HG03108 (cell line): Measurements from ENCODE around the gene RIPK4.

ENCODE experiments used
- ATAC-seq: cut with Tn5 transposase; IDR thresholded peaks from one replicate; pipeline ENCODE4 v1.9.1; 2021; ENCODE audit warnings: moderate library complexity; ENCODE audit not compliant: unreplicated experiment

RIPK4 gene

DNA sequence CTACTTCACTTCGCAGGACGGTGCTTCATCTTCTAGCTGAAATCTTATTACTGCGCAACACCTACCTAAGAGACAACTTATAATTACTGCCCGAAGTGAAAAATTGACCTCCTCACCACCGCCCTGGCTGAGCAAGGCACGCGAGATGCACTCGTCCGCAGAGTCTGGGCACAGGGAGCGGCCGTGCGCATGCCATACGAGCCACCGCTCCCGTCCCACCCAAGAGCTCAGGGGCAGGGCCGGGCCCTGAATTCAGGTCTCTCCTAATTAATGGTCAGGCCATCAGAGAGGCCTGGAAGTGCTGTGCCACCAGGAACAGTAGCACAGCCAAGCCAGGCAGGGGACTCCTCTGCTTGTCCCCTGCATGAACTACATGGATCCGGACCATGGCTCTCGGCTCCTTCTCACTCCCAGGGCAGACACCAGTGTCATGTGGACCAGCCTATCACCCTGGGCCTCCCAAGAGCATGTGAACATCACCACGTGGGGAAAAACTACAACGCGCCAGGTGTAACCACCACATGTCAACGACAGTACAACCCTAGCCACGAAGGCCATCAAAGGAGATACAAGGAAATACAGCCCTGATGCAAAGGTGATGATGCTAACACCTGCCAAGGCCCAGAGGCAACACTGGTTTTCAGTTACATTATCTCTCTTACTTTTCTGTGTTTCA, 11.5 kb downstream of the RIPK4 start:
- ATAC-seq = no peak

DNA sequence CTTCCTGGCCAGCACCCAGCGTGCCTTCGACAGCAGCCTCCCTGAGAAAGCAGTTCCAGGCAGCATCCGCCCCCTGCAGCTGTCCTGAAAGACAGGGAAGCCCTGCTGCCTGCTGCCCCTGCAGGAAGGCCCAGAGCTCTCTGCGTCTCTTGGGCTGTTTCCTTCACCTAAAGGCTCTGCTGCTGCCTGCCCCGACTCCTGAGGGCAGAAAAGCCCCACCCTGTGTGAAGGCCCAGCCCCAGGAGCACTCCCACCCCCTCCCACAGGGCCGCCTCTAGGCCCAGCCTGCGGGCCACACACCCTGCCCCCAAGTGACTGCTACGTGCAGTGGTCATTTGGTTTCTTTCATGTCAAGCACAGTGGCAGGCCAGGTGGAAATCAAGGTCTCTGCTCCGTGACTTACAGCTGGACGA, 12.4 kb downstream of the RIPK4 start:
- no peak for ATAC-seq

DNA sequence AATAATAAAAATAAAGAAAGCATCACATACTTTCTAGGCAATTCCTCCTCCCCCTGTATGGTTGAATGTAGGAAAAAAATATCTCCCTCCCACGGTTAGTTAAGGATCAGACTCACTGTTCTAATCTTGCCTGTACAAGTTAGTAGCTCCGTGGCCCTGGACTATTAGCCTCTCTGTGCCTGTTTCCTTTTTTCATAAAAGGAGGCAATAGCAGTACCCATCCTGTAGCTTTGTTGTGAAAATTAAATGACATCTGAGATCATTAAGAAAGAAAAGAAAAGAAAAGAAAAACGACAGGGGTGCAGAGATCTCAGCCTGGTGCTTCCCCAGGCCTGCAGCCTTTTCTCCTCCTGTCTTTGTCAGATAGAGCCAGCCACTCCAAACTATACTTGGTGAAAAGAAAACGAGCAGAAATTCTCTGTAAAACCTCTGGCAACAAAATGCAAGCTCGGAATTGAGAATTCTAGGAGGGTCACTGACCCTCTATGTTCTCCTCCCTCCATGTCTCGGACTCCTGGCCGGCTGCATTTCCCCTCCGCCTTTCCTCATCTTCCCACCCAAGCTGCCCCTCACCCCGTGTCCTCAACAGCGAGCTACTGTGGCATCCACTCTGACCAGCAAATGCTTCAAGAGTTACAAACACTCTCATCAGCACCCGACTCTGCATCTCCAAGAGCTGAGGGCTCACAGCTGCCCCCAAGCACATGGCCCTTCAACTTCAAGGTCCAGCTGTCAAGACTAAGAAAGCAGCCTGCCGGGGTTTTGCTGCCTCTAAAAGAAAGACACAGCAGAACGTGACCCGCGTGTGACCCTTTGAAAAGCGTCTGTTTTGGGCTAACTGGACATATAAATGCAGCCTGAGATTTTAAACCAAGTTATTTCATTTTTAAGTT, 13.6 kb downstream of the RIPK4 start:
- ATAC-seq = no peak

DNA sequence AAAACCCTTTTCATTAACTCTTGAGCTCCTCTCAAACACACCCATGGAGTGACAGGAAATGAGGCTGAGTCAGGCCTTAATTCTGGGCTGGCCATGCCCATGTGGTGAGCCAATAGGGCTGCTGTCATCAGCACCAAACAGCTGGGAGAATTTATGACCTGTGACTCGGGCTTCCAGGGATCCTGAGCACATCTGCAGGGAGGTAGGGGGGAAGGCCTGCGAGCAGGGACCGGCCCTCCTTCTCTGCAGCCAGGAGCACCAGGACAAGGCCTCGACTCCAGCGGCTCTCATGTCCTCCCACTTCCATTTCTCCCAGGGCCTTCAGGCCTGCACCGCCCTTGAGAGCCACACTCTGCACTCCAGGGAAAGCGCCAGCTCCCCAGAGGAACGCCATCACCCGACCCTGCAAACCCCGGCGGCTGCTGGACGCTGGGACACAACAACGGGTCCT, 14.6 kb downstream of the RIPK4 start:
- no peak for ATAC-seq

DNA sequence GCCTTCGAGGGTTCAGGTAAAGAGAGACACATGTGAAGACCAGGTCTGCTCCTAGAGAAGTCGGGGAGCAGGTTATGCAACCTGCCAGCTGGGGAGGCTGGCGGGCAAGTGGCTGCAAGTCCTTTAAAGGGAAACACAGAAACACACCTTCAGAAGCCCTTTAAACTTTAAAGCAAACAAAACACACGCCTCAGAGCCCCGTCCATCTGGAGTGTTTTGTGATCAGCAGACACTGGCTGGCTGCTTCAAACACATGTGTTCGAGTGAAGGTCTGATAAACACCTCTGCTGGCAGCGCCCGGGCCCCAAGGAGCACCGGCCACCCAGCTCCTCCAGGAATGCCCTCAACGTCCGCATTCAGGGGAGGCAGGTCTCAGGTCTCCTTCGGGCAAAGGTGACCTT, 15.2 kb downstream of the RIPK4 start:
- no peak for ATAC-seq

DNA sequence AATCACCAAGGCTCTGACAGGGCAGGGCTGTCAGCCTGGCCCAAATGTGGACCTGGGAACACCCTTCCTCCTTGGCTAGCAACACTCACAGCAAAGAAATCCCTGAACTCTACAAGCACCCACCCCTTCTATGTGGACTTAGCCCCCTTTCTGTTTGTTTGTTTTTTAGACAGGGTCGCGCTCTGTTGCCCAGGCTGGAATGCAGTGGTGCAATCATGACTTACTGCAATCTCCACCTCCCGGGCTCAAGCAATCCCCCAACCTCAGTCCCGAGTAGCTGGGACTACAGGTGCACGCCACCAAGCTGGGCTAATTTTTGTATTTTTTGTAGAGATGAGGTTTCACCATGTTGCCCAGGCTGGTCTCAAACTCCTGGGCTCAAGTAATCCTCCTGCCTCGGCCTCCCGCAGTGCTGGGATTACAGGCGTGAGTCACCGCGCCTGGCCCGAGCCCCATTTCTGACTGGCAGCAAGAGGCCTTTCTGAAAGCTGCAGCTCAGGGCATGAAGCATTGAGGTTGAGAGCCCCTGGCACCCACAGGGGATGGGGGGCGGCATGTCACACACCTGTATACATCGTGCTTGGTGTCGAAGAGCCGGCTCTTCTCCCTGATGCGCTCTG, 16.2 kb downstream of the RIPK4 start:
- no peak for ATAC-seq

DNA sequence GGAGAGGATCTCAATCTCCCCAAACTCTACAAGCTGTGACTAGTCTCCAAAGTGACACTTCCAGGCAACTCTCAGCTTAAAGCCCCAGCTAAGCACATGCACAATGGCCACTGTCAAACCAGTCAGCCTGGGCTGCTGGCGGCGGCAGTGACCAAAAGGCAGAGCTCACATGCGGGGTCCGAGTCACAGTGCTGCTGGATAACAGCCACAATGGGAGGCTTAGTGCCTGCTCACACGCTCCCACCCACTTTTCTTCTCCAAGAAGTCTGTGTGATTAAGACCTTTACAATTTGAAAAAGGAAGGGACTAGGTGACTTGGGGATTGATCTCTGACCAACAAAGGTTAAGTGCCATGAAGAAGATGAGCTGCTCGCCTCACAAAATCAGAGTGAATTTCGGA, 16.8 kb downstream of the RIPK4 start:
- no peak for ATAC-seq

DNA sequence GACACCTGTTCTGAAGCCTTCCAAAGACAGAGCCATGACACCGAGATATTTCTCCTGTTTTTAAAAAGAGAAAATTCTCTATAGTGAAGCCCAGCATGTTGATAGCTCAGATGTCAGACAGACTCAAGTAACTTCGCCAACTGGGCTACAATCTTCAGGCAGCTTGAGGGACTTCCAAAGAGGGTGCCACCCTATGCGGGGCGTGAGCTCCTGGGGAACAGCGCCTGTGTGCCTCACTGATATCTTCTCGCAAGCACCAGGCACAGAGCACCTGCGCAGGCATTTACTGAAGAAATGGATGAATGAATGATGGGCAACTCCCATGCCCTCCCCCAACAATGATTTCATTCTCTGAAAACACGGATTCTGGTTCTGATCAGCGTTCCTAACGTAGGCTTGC, 17.6 kb downstream of the RIPK4 start:
- ATAC-seq = no peak

DNA sequence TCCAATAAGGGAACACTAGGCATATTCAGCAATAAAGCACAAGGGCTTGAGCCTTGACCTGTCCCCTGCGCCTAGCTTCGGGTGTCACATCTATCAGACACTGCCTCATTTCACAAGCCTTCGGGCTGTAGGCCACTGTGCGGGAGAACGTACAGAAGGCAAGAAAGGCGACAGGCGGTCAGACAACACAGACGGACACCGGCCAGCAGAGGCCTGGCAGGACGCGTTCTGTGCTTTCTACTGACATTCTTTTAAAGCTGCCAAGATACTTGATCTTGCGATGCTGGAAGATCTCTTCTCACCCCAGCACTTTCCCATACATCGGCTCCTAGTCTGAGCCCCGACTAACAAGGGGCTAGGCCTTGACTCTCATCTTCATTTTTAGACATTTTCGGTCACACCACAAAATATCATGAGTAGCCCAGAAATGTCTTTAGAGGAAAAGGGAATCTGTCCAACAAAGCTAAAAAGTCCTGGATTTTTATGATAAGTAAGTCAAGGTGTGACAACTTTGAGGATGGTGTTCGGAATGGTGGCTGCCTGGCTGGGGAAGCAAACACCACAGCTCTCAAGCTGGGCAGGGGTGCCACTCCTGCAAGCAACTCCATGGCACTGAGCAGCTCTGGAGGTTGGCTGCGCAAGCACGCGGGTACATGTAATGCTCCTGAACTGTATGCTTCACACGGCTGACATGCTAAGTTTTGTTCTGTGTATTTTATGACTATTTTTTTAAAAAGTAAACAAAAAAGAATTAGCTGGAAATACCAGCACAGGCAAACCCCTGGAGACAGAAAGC, 18.7 kb downstream of the RIPK4 start:
- no peak for ATAC-seq

DNA sequence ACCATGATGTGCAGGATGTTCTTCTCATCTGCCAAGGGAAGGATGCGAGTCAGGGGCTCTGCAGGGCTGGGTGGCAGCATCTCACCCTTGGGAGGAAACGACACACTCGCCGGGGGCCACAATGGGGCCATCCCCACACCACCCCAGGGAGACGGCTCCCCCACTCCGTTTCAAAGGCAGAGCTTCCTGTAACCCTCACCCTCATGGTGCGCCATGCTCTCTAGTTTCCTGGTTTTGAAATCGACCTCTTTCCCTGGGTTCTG, 20.2 kb downstream of the RIPK4 start:
- no peak for ATAC-seq

DNA sequence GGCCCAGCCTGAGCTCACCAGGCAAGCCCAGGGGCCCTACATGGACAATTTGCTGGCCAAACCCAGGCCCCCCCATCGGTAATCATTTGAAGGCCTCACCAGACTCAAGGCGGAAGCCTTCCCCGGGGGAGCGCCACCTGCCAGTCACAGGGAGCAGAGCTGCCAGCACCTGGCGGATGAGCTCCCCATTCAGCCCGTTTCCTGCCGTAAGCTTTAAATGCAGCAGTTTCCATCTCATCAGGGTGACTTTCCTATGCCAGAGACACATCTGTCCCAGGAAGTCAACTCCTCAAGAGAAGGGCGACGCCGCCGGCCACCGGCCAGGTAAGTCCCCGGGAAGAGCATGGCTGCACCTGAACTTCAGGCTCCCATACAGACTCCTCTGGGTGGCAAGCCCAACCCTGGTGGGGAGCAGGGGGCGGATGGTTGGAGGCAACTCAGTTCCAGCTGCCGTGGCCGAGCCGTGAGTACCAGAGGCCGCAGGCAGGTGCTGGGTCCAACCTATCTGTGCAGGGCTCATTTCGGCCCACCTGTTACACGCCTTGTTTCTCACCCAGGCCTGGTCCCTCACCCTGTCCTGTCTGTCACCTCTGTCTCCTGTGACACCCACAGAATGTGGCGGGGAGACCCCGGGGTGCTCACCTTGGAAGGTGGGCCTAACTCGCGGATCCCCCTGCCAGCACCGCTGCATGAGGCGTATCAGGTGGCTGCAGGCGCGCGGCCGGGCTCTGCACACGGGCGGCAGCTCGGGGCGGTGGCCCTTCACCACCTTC, 20.7 kb downstream of the RIPK4 start:
- no peak for ATAC-seq

DNA sequence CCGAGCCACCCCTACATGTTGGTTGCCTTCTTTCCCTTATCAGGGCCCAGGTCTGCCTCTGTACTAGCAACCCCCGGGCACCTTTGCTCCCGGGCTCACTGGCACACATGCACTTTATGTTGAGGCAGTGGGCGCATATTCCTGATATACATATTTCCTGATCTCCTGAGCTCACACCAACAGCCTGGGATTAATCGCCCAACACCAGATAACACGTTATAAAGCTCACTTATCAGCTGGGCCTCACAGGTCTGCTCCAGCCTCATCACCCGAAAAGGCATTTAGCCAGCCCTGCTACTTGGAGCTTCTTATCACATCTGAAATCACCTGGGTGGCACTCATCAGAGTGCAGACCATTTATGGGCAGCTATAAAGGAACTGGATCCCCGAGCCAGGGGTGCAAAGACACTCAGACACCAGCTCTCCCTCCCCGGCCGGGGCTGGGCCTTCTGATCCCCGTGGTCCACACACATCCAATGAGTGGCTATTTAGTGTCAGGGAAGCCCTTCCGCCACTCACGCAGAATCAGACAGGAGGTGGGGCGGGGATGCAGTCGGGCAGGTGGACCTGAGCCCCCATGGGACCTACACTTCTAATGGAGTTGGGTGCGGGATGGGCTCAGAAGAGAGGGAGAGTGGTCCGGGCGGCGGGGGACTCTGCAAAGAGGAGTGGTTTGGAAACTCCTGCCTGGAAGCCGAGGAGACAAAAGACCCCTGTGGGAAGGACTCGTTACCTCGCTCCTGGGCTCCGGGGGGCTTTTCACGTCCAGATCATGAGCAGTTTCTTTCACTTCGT, 21.6 kb downstream of the RIPK4 start:
- ATAC-seq = no peak

DNA sequence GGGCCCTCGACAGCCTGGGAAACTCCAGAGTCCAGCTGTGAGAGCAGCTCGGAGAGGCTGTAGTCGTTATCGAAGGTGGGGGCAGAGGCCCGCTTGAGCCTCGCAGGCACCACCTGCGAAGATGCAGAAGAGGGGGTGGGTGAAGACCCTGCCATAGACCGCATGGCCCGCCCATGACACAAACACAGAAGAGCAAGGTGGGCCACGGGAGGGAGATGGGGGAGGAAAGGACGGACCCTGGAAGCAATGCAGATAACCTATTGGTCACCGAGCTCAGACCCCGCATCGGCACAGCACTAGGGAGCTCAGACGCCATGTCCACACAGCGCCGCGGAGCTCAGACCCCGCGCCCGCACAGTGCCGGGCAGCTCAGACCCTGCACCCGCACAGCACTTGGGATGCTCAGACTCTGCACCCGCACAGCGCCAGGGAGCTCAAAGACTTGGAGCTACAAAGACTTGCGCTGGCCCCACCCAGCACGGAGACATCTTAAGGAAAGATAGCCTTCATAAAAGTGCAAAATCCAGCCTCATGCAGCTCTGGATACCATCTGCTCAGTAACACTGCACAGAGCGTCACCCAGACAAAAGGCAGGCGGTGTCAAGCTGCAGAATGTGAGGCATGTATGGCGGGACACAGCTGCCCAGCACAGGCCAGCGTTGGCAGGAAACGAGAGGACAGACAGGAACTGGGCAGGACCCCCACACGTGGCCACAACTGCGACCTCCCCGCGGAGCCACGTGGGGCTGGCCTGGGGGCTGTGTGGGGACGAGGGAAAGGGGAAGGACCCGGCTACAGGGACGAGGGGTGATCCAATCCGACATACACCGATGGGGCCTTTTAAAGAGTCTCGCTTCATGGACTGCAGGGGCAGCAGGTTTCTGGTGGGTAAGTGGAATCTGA, 22.6 kb downstream of the RIPK4 start:
- ATAC-seq = no peak

DNA sequence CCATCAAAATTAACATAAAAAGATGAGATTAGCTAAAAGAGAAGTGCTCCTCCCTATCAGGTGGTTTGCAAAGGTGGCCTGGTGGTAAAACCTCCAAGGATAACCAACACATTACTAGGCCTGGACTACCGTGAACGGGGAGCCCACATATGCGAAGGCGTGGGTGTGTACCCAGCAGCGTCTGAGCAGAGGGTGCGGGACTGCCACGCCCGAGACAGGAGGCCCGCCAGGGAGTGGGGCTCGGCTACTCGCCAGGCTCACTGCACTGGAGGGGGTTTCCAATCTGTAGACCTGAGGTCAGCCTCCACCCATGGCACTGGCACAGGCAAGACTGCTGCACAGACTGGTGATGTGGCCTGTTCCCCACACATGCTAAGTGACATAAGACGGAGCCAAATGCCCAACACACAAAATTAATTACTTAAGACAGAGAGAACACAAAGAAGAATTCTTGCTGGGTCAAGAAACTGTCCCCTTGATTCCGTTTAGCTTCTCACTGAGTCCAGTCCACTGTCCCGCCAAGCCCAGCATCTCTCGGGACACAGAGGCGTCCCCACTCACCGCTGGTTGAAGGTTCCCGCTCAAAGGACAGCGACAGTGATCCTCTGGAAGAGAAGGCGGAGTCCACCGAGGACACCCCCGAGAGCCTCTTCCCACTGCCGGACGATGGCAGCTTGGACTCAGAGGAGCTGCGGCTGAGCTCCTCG, 23.4 kb downstream of the RIPK4 start:
- no peak for ATAC-seq

DNA sequence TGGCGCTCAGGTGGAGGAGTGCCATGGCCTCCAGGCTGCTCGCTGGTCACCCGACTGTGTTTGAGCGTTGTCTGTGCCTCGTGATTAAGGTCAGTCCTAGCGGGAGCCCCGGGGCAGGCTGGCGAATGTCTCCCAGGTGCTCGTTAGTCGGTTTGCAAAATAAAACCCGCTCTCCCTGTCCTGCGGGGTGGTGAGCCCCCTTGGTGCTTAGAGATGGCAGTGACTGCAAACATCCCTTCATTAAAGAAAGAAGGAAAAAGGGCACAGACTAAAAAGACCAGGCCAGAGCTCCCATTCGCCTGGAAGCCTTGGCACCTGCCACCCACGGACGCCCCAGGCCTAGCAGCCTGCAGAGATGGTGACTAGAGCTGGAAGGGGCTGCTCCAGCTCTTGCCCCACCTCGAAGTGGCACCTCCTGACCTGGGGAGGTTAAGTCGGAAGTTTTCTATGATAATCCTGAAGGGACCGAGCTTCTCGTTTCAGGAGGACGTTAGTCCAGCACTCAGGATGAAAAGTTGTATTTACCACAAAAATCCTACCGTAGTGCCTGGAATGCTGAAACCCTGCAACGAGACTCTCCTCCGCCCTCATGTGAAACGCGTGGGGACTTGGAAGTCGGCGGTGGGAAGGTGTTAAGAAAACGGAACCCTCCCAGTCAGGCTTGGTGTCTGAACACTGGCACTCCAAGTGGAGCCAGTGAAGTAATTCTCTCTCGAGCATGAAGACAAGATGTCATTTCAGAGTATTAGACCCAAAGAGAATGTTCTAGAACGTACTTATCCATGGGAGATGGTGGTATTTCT, 24.6 kb downstream of the RIPK4 start:
- ATAC-seq = no peak

DNA sequence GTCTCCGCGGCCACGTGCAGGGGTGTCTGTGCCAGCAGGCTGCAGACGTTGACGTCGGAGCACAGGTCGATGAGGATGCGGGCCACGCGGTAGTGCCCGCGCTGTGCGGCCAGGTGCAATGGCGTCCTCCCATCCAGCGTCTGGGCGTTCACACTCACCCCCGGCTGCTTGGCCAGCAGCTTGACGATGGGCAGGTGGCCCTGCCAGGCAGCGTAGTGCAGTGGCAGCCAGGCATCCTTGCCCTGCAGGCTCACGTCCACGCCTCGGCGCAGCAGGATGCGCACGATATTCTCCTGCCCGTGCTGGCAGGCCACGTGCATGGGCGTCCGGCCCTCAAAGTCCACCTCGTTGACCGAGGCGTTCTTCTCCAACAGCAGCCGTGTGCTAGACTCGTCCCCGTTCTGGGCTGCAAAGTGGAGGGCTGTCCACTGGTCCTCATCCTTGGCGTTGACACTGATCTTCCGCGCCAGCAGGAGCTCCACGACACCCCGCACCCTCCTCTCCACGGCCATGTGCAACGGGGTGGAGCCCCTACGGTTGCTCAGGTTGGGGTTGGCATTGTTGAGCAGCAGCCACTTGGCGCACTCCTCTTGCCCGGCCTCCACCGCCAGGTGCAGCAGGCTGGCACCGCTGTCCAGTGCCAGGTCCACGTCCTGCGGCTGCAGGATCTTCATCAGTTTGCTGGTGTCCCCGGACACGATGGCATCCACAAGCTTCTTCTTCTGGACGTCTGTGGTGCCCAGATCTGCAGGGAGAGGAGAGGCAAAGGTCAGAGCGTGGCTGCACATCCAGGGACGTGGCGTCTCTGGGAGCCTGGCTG, 25.4 kb downstream of the RIPK4 start:
- ATAC-seq = no peak
